Neuronal stem cell (in vitro differentiated cells): Measurements from ENCODE around the gene RHD.
"Not testable (repeated sequence)": the region's sequence is repeated elsewhere in the genome, so short reads cannot be mapped to it uniquely, and the experiment has no call there.

ENCODE experiments used
- DNase-seq: peaks from one replicate; pipeline ENCODE4 v3.0.0-alpha.2; 2013; ENCODE audit warnings: low spot score
- H2AFZ ChIP-seq: one replicate; pipeline ENCODE4 v1.6.1; 2013; ENCODE audit warnings: mild to moderate bottlenecking, low read length, inconsistent platforms
- H2AK5ac ChIP-seq: 2 replicates; pipeline ENCODE4 v1.6.1; 2013; ENCODE audit warnings: low read depth, mild to moderate bottlenecking, inconsistent platforms, low read length, moderate library complexity, mixed read lengths
- H2BK120ac ChIP-seq: 2 replicates; pipeline ENCODE4 v1.6.1; 2013; ENCODE audit warnings: low read depth, mild to moderate bottlenecking, inconsistent platforms, low read length, moderate library complexity, mixed read lengths
- H2BK12ac ChIP-seq: one replicate; pipeline ENCODE4 v1.6.1; 2013; ENCODE audit warnings: low read length, inconsistent platforms
- H2BK15ac ChIP-seq: 2 replicates; pipeline ENCODE4 v1.6.1; 2013; ENCODE audit warnings: mild to moderate bottlenecking, low read length, inconsistent platforms, mixed read lengths
- H2BK5ac ChIP-seq: one replicate; pipeline ENCODE4 v1.6.1; 2013; ENCODE audit warnings: inconsistent platforms, mild to moderate bottlenecking, low read length, moderate library complexity
- H3K14ac ChIP-seq: one replicate; pipeline ENCODE4 v1.6.1; 2013; ENCODE audit warnings: low read length, inconsistent platforms
- H3K18ac ChIP-seq: 2 replicates; pipeline ENCODE4 v1.6.1; 2013; ENCODE audit warnings: low read length, inconsistent platforms
- H3K23ac ChIP-seq: 2 replicates; pipeline ENCODE4 v1.6.1; 2013; ENCODE audit warnings: low read depth, mild to moderate bottlenecking, mixed read lengths, low read length, inconsistent platforms; ENCODE audit not compliant: poor library complexity
- H3K27ac ChIP-seq: replicated peaks from 3 replicates; pipeline ENCODE4 v1.5.1; 2013; ENCODE audit warnings: low read length, inconsistent platforms
- H3K27me3 ChIP-seq, 3 experiments: 2 replicates each; pipeline ENCODE4 v1.6.1; 2013; ENCODE audit warnings: low read length in 3 of 3, mild to moderate bottlenecking in 2 of 3, inconsistent platforms in 1 of 3, low read depth in 1 of 3, mixed read lengths in 1 of 3, moderate library complexity in 1 of 3; ENCODE audit not compliant: control insufficient read depth in 3 of 3, insufficient read depth in 3 of 3
- H3K36me3 ChIP-seq, 2 donors: replicated peaks in 1 of 2; 2 replicates each; pipeline ENCODE4 v1.6.1; 2013; ENCODE audit warnings: low read length in 2 of 2; ENCODE audit not compliant: control insufficient read depth in 2 of 2, insufficient read depth in 2 of 2
- H3K4ac ChIP-seq: 2 replicates; pipeline ENCODE4 v1.6.1; 2013; ENCODE audit warnings: inconsistent platforms, mild to moderate bottlenecking, low read length, moderate library complexity
- H3K4me1 ChIP-seq, 2 donors: 1 replicate in 1 of 2; 2 replicates in 1 of 2; pipeline ENCODE4 v1.6.1; 2013; ENCODE audit warnings: low read length in 2 of 2, low read depth in 1 of 2; ENCODE audit not compliant: control insufficient read depth in 2 of 2, insufficient read depth in 1 of 2
- H3K4me2 ChIP-seq: one replicate; pipeline ENCODE4 v1.6.1; 2013; ENCODE audit warnings: mild to moderate bottlenecking, low read length, inconsistent platforms; ENCODE audit not compliant: insufficient read depth, poor library complexity, severe bottlenecking
- H3K4me3 ChIP-seq, 2 donors: 2 replicates each; pipeline ENCODE4 v1.5.1; 2013; ENCODE audit warnings: low read length in 2 of 2, mild to moderate bottlenecking in 2 of 2, inconsistent platforms in 1 of 2, moderate library complexity in 1 of 2
- H3K79me1 ChIP-seq: one replicate; pipeline ENCODE4 v1.6.1; 2013; ENCODE audit warnings: low read depth, mild to moderate bottlenecking, inconsistent platforms, low read length, moderate library complexity
- H3K9ac ChIP-seq: one replicate; pipeline ENCODE4 v1.6.1; 2013; ENCODE audit warnings: mild to moderate bottlenecking, low read depth, low read length, inconsistent platforms; ENCODE audit not compliant: poor library complexity
- H3K9me3 ChIP-seq, 2 donors: replicated peaks in 1 of 2; 2 replicates each; pipeline versions ENCODE3 to v1.6.1; 2013; ENCODE audit warnings: low read length in 2 of 2, mild to moderate bottlenecking in 2 of 2, inconsistent platforms in 1 of 2, low read depth in 1 of 2, mixed read lengths in 1 of 2, moderate library complexity in 1 of 2; ENCODE audit not compliant: control insufficient read depth in 2 of 2, insufficient read depth in 1 of 2
- H4K8ac ChIP-seq: one replicate; pipeline ENCODE4 v1.6.1; 2013; ENCODE audit warnings: low read depth, mild to moderate bottlenecking, inconsistent platforms, low read length, moderate library complexity
- H4K91ac ChIP-seq: one replicate; pipeline ENCODE4 v1.6.1; 2013; ENCODE audit warnings: low read length, low read depth, mild to moderate bottlenecking, inconsistent platforms; ENCODE audit not compliant: poor library complexity
- WGBS, 2 donors: extraction: QIAGEN DNeasy Blood & Tissue Kit; methylation state at CpG; one replicate each; pipeline ENCODE4 v1.1.7; 2013; ENCODE audit warnings: missing lambda C conversion rate in 2 of 2, mixed read lengths in 1 of 2; ENCODE audit not compliant: insufficient read length in 2 of 2, insufficient replicate concordance in 1 of 2; ENCODE audit errors: extremely low coverage in 2 of 2; 5-methylcytosine and 5-hydroxymethylcytosine counted together

The RHD gene

DNA sequence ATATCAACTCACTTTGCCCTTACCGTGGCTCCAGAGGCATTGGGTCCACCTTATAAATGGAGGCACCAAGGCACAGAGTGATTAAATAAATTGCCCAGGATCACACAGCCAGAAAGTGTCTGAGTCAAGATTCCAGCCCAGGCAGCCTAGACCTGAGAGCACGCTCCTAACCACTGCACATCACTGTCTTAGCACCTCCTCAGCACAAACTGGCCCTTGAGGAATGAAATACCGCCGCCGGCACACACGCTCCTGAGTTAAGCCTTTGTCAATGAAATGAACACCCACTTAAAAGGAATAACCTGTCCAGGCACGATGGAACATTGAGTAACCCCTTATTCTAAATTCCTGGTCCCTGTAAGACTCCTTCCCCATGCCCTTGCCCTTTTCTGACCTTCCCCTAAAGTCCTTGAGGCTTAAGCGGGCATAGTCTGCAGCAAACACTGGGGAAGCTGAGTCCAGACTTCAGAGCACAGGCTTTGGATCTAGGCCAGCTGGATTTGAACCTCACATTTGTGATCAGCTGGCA, 16.3 kb downstream of the RHD start:
- not testable (repeated sequence) for H2BK12ac ChIP-seq, H3K9me3 ChIP-seq, H3K27ac ChIP-seq, H3K36me3 ChIP-seq, H3K4ac ChIP-seq, H4K91ac ChIP-seq, H3K79me1 ChIP-seq, H3K18ac ChIP-seq, DNase-seq, H2BK15ac ChIP-seq, H3K23ac ChIP-seq, H2AFZ ChIP-seq, H3K27me3 ChIP-seq, H2BK5ac ChIP-seq, H3K9ac ChIP-seq, H3K4me3 ChIP-seq, H3K4me1 ChIP-seq, H3K14ac ChIP-seq, H2BK120ac ChIP-seq, H2AK5ac ChIP-seq, H3K4me2 ChIP-seq, H4K8ac ChIP-seq
- no CpG with 5 or more reads among the region's 8 CpGs for WGBS, 2 donors

GRCh38 chr1:25290043-25290442, 17.7 kb downstream of the RHD start:
- not testable (repeated sequence) for H2AFZ ChIP-seq, H2BK12ac ChIP-seq, H2BK5ac ChIP-seq, H4K91ac ChIP-seq, H2BK15ac ChIP-seq, H3K23ac ChIP-seq, H2AK5ac ChIP-seq, H3K18ac ChIP-seq, H3K27ac ChIP-seq, H3K27me3 ChIP-seq, H3K4me2 ChIP-seq, H3K36me3 ChIP-seq, H3K79me1 ChIP-seq, H3K4me3 ChIP-seq, H3K14ac ChIP-seq, H2BK120ac ChIP-seq, H4K8ac ChIP-seq, H3K9me3 ChIP-seq, H3K4me1 ChIP-seq, DNase-seq, H3K9ac ChIP-seq, H3K4ac ChIP-seq
- WGBS, 2 donors, result no CpG with 5 or more reads among the region's 6 CpGs

- not testable (repeated sequence) for H2AFZ ChIP-seq, H3K23ac ChIP-seq, H2BK15ac ChIP-seq, H3K9ac ChIP-seq, H2AK5ac ChIP-seq, H3K27ac ChIP-seq, H3K18ac ChIP-seq, H3K4me2 ChIP-seq, H3K4ac ChIP-seq, H3K27me3 ChIP-seq, H2BK120ac ChIP-seq, H2BK12ac ChIP-seq, DNase-seq, H3K36me3 ChIP-seq, H2BK5ac ChIP-seq, H3K79me1 ChIP-seq, H3K4me1 ChIP-seq, H3K4me3 ChIP-seq, H3K9me3 ChIP-seq, H3K14ac ChIP-seq, H4K8ac ChIP-seq, H4K91ac ChIP-seq
- no CpG with 5 or more reads among the region's 2 CpGs for WGBS, 2 donors
These were observed 21.1 kb downstream of the RHD start for GRCh38 chr1:25293426-25293825.

GRCh38 chr1:25294889-25295826, 22.8 kb downstream of the RHD start:
- not testable (repeated sequence) for H3K18ac ChIP-seq, H3K23ac ChIP-seq, H4K8ac ChIP-seq, H3K4ac ChIP-seq, H2BK12ac ChIP-seq, H3K4me1 ChIP-seq, H2BK15ac ChIP-seq, H3K36me3 ChIP-seq, H2AFZ ChIP-seq, H3K4me2 ChIP-seq, H3K4me3 ChIP-seq, DNase-seq, H3K9me3 ChIP-seq, H3K27ac ChIP-seq, H4K91ac ChIP-seq, H2BK5ac ChIP-seq, H3K27me3 ChIP-seq, H3K79me1 ChIP-seq, H2AK5ac ChIP-seq, H3K14ac ChIP-seq, H3K9ac ChIP-seq, H2BK120ac ChIP-seq
- WGBS, 2 donors, result no CpG with 5 or more reads among the region's 14 CpGs
